ENCODE results near the gene LRRC3C.

LRRC3C gene

DNA sequence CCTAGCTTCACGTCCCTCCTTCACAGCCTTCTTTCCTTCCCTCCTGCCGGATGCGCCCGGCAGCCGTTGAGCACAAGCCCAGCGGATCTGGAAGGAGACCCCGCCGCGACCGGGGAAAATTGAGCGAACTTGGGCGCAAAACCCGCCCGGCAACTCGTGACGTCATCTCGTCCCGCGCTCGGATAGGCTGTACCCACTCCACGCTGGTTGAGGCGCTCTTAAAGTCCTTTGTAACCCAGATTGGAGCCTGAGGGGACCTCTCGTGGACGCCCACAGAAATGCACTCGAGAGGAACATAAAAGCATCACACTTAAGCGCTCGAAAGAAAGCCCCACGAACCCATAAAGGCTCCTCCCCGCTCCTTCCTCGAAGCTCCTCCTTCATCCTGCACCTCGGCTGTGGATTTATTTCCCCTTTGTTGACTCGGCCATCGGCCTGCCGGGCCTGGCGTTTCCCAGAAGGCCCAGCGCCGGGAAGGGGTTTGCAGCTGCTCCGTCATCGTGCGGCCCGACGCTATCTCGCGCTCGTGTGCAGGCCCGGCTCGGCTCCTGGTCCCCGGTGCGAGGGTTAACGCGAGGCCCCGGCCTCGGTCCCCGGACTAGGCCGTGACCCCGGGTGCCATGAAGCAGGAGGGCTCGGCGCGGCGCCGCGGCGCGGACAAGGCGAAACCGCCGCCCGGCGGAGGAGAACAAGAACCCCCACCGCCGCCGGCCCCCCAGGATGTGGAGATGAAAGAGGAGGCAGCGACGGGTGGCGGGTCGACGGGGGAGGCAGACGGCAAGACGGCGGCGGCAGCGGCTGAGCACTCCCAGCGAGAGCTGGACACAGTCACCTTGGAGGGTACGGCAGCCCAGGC lies 53.0 kb downstream of the LRRC3C start, which contains the start of gene PSMD3:
PSMD3 (plus strand) TSS at position 457 of the 856 bp plus-strand sequence; CDS start at position 621, 164 bp downstream.
- DNase-seq, result peak; percentile 99 to 100

DNA sequence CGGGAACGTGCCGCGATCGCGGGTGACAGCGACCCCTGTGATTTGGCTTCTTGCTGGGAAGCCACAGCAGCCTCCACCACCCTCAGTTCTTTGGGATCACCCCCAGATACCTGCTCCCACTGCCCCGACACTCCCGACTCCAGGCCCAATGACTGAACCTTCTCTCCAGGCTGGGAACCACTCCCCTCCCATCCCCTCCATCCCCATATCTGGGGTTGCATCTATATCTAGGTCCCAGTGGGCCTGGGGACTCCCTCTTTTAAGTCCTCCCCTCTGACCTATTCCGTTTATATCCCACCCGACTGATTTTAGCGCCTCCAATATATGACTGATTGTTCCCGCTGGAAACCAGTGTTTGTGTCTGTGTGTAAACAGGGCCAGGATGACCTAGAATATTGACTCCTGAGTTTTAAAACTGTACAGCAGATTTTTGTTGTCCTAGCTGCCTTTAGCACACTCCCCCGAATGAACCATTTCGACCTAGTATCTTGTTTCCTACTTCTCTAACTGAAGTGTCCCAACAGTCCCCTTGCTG lies 53.7 kb downstream of the LRRC3C start:
- no peak for DNase-seq

GRCh38 chr17:39981766-39982375 lies 54.3 kb downstream of the LRRC3C start:
- DNase-seq, result no peak

GRCh38 chr17:39988206-39988810 lies 60.8 kb downstream of the LRRC3C start:
- no peak for DNase-seq

DNA sequence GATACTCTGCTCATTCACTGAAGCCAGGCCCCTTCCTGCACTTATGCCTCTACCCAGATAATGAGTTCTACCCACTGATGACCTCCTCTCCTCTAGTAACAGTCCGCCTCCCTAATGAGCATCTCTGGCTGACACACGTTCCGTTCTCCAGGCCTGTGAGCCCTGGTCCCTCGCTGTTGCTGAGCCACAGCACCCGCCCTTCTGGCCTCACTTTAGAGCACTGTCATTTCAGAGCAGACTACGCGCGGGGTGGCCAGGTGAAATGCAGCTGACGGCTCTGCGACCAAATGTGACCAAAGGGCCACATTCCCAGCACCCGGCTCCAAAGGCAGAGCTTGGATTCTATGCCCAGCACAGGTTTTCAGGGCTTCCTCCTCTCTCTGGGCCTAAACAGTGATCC lies 66.9 kb downstream of the LRRC3C start:
- DNase-seq, result no peak

All from CD4-positive, alpha-beta T cell treated with Interferon alpha-2 for 1 hour (primary cell).